GM19238 (cell line): ENCODE measurements around the gene KIAA0930.

Experiments
- DNase-seq: peaks from one replicate; pipeline ENCODE4 v3.0.0; 2011; ENCODE audit warnings: low spot score; ENCODE audit not compliant: insufficient read length

KIAA0930 gene

GRCh38 chr22:45179276-45180049 is 61.2 kb downstream of the KIAA0930 start:
- no peak for DNase-seq

GRCh38 chr22:45172881-45173585 is 67.7 kb downstream of the KIAA0930 start:
- no peak for DNase-seq

- DNase-seq, result no peak
Measured at GRCh38 chr22:45171830-45172229, 68.9 kb downstream of the KIAA0930 start.

GRCh38 chr22:45169591-45170466 is 70.9 kb downstream of the KIAA0930 start:
- no peak for DNase-seq

GRCh38 chr22:45166932-45167331 is 73.8 kb downstream of the KIAA0930 start:
- no peak for DNase-seq

GRCh38 chr22:45164270-45165088 is 76.2 kb downstream of the KIAA0930 start:
- DNase-seq, result peak; percentile 37

- DNase-seq, result peak; percentile 95
Measured at GRCh38 chr22:45163451-45164269, 77.0 kb downstream of the KIAA0930 start, which contains the start of gene NUP50. Gene NUP50, plus strand, starts transcription at chr22:45163925. Its CDS starts 4,253 bp downstream, at chr22:45168178.

GRCh38 chr22:45163099-45163450 is 77.6 kb downstream of the KIAA0930 start:
- no peak for DNase-seq

GRCh38 chr22:45162531-45162930 is 78.2 kb downstream of the KIAA0930 start:
- DNase-seq, result no peak

GRCh38 chr22:45159652-45160462 is 80.8 kb downstream of the KIAA0930 start:
- no peak for DNase-seq

- no peak for DNase-seq
Measured at GRCh38 chr22:45157907-45158306, 82.8 kb downstream of the KIAA0930 start.

GRCh38 chr22:45155050-45155840 is 85.4 kb downstream of the KIAA0930 start:
- DNase-seq, result no peak

- no peak for DNase-seq
Measured at GRCh38 chr22:45154383-45154782, 86.3 kb downstream of the KIAA0930 start.

- DNase-seq, result no peak
Measured at GRCh38 chr22:45151503-45151902, 89.2 kb downstream of the KIAA0930 start.

- no peak for DNase-seq
Measured at GRCh38 chr22:45150139-45150538, 90.6 kb downstream of the KIAA0930 start.

- DNase-seq, result no peak
Measured at GRCh38 chr22:45149671-45150070, 91.0 kb downstream of the KIAA0930 start.

GRCh38 chr22:45144916-45145315 is 95.8 kb downstream of the KIAA0930 start:
- DNase-seq, result no peak

GRCh38 chr22:45142376-45142775 is 98.3 kb downstream of the KIAA0930 start:
- no peak for DNase-seq
